GM20000 (cell line): ENCODE results near the gene CHST8.

Source experiments
- DNase-seq: peaks from one replicate; pipeline ENCODE4 v3.0.0; 2012; ENCODE audit warnings: low spot score
- CTCF ChIP-seq: IDR thresholded peaks from 2 replicates; pipeline ENCODE4 v1.5.1; 2012; ENCODE audit warnings: mild to moderate bottlenecking, control low read depth; ENCODE audit errors: extremely low read depth, missing control alignments

The CHST8 gene

GRCh38 chr19:33638167-33639034 lies 16.6 kb downstream of the CHST8 start:
- no peak for TF ChIP-seq CTCF
- DNase-seq, result no peak

- TF ChIP-seq CTCF, result no peak
- no peak for DNase-seq
Observed at GRCh38 chr19:33639035-33639681, 17.4 kb downstream of the CHST8 start.

GRCh38 chr19:33640773-33641172 lies 19.0 kb downstream of the CHST8 start:
- no peak for DNase-seq
- TF ChIP-seq CTCF, result no peak

GRCh38 chr19:33641261-33641660 lies 19.5 kb downstream of the CHST8 start:
- TF ChIP-seq CTCF, result no peak
- no peak for DNase-seq

- no peak for TF ChIP-seq CTCF
- no peak for DNase-seq
Observed at GRCh38 chr19:33641956-33642498, 20.3 kb downstream of the CHST8 start.

GRCh38 chr19:33644284-33644836 lies 22.6 kb downstream of the CHST8 start:
- TF ChIP-seq CTCF, result no peak
- DNase-seq, result no peak

- DNase-seq, result no peak
- TF ChIP-seq CTCF, result no peak
Observed at GRCh38 chr19:33646306-33646705, 24.6 kb downstream of the CHST8 start.
